PC-9 (cell line): ENCODE data around the gene C10orf143. TPM values are rescaled to one million over a fixed set of nuclear protein-coding genes. Genes with fewer than 3 reads are reported as not detected.

Experiments used
- BruUV-seq: library from RNA; stranded (reverse); fragments of 400-500 nt; replicated peaks from 2 replicates; lab custom pipeline; 2021; lab: Mats Ljungman, UMichigan
- CTCF ChIA-PET: fragments of 300-600 bp; sonication (Branson Sonifier 250); formaldehyde crosslinking; loops from one replicate; lab custom pipeline; 2022; ENCODE audit warnings: antibody characterized with exemption; lab: Charles Lee
- POLR2A ChIA-PET: fragments of 300-600 bp; sonication (Branson Sonifier 250); formaldehyde crosslinking; loops from one replicate; lab custom pipeline; 2022; ENCODE audit warnings: antibody characterized with exemption; ENCODE audit not compliant: unreplicated experiment; lab: Charles Lee
- DNase-seq, 2 experiments: peaks; one replicate each; pipeline versions ENCODE4 v3.0.0 to v3.0.0-alpha.2; 2015 to 2022; ENCODE audit warnings: mixed read lengths in 1 of 2
- H2AFZ ChIP-seq: fragments of 200-600 bp; sonication (generic); 2 replicates; pipeline ENCODE4 v1.8.1; 2017; ENCODE audit warnings: antibody characterized with exemption
- H3F3A ChIP-seq: fragments of 200-600 bp; sonication (generic); 2 replicates; pipeline ENCODE4 v1.8.1; 2017; ENCODE audit warnings: antibody characterized with exemption, mild to moderate bottlenecking, low read depth; ENCODE audit not compliant: insufficient read depth
- H3K27ac ChIP-seq: fragments of 200-600 bp; sonication (generic); 2 replicates; pipeline ENCODE4 v1.6.1; 2016; ENCODE audit warnings: mixed run types
- H3K27me3 ChIP-seq: fragments of 200-600 bp; sonication (generic); 2 replicates; pipeline ENCODE4 v1.6.1; 2016; ENCODE audit warnings: low read depth, mixed run types; ENCODE audit not compliant: insufficient read depth
- H3K36me3 ChIP-seq: fragments of 200-600 bp; sonication (generic); 2 replicates; pipeline ENCODE4 v1.6.1; 2016; ENCODE audit warnings: low read depth, mixed run types
- H3K4me1 ChIP-seq: fragments of 200-600 bp; sonication (generic); replicated peaks from 2 replicates; pipeline ENCODE4 v1.6.1; 2016; ENCODE audit warnings: mixed run types; ENCODE audit not compliant: insufficient read depth
- H3K4me2 ChIP-seq: fragments of 200-600 bp; sonication (generic); 2 replicates; pipeline ENCODE4 v1.6.1; 2017; ENCODE audit warnings: mixed run types
- H3K4me3 ChIP-seq: fragments of 200-600 bp; sonication (generic); 2 replicates; pipeline ENCODE4 v1.6.1; 2016; ENCODE audit warnings: mixed run types
- H3K79me2 ChIP-seq: fragments of 200-600 bp; sonication (generic); 2 replicates; pipeline ENCODE4 v1.6.1; 2017; ENCODE audit warnings: low read depth, mixed run types
- H3K9me2 ChIP-seq: fragments of 200-600 bp; sonication (generic); 2 replicates; pipeline ENCODE4 v1.8.1; 2017; ENCODE audit warnings: mild to moderate bottlenecking; ENCODE audit not compliant: insufficient read depth
- H3K9me3 ChIP-seq: fragments of 200-600 bp; sonication (generic); 2 replicates; pipeline ENCODE4 v1.8.1; 2016; ENCODE audit warnings: low read depth; ENCODE audit not compliant: insufficient read depth
- H4K20me1 ChIP-seq: fragments of 200-600 bp; sonication (generic); 2 replicates; pipeline ENCODE4 v1.8.1; 2017; ENCODE audit not compliant: insufficient read depth
- EZH2 ChIP-seq: fragments of 200-600 bp; sonication (generic); IDR thresholded peaks from 2 replicates; pipeline ENCODE4 v1.8.0; 2017; ENCODE audit warnings: antibody characterized with exemption, low read depth
- intact Hi-C: fragments of 100-400 bp; cut with micrococcal nuclease; formaldehyde crosslinking; loops from one replicate; pipeline ENCODE4 v1.10.0; 2022; ENCODE audit not compliant: unreplicated experiment
- total RNA-seq: library from RNA; stranded (reverse); gene quantifications from 2 replicates; pipeline ENCODE4 v1.2.3, GENCODE V29; 2021
- TF ChIP-seq, protein P1 (sequence below): fragments of 200-600 bp; sonication (generic); conservative IDR thresholded peaks from 2 replicates; pipeline ENCODE4 v1.6.1; 2017; ENCODE audit warnings: mixed run types, antibody characterized with exemption, mild to moderate bottlenecking, moderate library complexity

Gene C10orf143
- total RNA-seq, 1 experiment from 2014 or later = 2.8 TPM

DNA sequence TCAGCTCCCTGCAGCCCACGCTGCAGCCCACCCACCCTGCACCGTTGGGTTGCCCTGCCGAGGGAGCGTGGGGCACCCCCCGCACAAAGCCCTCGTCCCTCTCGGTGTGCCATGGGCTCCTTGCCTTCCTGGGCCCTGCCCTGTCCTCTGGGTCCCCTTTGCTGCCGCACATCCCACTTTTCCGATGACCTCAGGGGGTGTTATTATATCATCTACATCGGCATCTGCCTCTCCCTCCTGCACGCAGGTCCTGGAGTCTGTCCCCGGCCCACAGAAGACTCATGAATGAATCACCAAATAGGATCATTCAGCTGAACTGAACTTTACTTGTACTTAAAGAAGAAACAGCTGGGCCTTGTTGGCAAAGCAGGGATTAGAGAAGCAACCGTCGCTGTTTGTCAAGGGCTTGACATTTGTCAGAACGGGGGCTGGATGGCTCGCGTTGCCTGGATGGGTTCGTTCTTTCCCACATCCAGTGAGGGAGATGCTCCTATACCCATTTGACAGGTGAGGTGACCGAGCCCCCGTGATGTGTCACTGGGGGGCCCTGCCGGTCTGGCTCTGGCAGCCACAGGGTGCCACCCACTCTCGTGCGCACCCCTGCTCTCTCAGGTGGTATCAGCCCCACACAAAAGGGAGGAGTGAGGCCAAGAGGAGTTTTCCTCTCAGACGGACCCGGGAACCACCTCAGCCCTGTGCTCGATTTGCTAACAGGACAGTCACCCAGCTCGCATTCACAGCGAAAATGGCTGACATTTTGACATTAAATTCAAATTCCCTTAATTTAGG, 87.9 kb downstream of the C10orf143 start:
- CTCF ChIA-PET = no interaction called here
- H3K4me1 ChIP-seq = no peaks in the 10 kb centered on the region
- H2AFZ ChIP-seq = no peak overlapping the region
- no TSS peak for BruUV-seq
- no peaks in the 10 kb centered on the region for H3K9me3 ChIP-seq
- no peaks in the 10 kb centered on the region for H4K20me1 ChIP-seq
- intact Hi-C loops = no loop called here
- no peaks in the 10 kb centered on the region for H3K9me2 ChIP-seq
- no peak overlapping the region for H3K27ac ChIP-seq
- no peaks in the 10 kb centered on the region for H3K36me3 ChIP-seq
- H3K79me2 ChIP-seq = no peaks in the 10 kb centered on the region
- no peak overlapping the region for H3K4me3 ChIP-seq
- no peak overlapping the region for H3K4me2 ChIP-seq
- TF ChIP-seq EZH2 = no peak
- TF ChIP-seq, protein P1, sequence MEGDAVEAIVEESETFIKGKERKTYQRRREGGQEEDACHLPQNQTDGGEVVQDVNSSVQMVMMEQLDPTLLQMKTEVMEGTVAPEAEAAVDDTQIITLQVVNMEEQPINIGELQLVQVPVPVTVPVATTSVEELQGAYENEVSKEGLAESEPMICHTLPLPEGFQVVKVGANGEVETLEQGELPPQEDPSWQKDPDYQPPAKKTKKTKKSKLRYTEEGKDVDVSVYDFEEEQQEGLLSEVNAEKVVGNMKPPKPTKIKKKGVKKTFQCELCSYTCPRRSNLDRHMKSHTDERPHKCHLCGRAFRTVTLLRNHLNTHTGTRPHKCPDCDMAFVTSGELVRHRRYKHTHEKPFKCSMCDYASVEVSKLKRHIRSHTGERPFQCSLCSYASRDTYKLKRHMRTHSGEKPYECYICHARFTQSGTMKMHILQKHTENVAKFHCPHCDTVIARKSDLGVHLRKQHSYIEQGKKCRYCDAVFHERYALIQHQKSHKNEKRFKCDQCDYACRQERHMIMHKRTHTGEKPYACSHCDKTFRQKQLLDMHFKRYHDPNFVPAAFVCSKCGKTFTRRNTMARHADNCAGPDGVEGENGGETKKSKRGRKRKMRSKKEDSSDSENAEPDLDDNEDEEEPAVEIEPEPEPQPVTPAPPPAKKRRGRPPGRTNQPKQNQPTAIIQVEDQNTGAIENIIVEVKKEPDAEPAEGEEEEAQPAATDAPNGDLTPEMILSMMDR = no peak
- no peaks in the 10 kb centered on the region for H3F3A ChIP-seq
- H3K27me3 ChIP-seq = no peaks in the 10 kb centered on the region
- POLR2A ChIA-PET = no interaction called here
- DNase-seq = no peak

DNA sequence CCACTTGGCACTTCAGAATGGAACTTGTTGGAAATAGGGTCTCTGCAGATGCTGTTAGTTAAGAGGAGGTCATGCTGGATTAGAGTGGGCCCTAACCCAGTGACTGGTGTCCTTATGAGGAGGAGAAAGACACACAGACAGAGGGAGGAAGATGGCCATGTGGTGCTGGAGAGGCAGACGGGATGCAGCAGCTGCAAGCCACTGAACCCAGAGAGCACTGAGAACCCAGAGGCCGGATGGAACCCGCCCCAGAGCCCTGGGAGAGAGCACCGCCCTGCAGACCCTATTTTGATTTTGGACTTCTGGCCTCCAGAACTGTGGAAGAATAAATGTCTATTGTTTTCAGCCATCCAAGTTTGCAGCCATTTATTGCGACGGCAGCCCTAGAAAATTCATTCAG, 88.5 kb downstream of the C10orf143 start:
- CTCF ChIA-PET = no interaction called here
- no peaks in the 10 kb centered on the region for H4K20me1 ChIP-seq
- H3K27ac ChIP-seq = no peak overlapping the region
- no TSS peak for BruUV-seq
- no peaks in the 10 kb centered on the region for H3K9me2 ChIP-seq
- no peaks in the 10 kb centered on the region for H3K4me1 ChIP-seq
- no peaks in the 10 kb centered on the region for H3K36me3 ChIP-seq
- H3K27me3 ChIP-seq = no peaks in the 10 kb centered on the region
- POLR2A ChIA-PET = no interaction called here
- intact Hi-C loops = no loop called here
- H3K9me3 ChIP-seq = no peaks in the 10 kb centered on the region
- H3F3A ChIP-seq = no peaks in the 10 kb centered on the region
- no peak overlapping the region for H3K4me2 ChIP-seq
- H3K4me3 ChIP-seq = no peak overlapping the region
- DNase-seq = no peak
- H3K79me2 ChIP-seq = no peaks in the 10 kb centered on the region
- TF ChIP-seq, protein P1 = no peak
- no peak for TF ChIP-seq EZH2
- no peak overlapping the region for H2AFZ ChIP-seq

DNA sequence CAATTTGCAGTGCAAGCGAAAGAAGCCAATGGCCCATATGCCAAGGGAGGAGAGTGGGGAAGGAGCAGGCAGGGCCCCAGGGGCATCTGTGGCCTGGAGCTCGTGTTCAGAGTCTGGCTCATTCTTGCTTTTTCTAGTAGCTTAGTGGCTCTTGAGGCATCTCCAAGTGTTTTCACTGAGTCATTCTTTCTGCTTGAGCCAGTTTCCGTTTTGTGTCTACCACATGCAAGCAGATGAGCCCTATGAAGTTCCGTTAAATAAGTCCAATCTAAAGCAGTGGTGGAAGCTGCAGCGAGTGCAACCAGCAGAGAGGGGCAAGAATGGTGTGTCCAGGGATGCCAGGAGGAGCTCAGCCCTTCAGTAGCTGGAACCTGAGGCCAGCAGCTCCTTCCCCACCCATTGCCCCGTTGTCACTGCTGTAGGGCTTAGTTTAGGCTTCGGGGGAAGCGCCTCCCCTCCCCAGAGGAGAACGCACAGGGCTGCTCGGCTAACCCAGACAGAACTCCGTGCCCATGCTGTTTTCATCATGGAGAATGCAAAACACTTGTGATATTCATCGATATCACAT, 89.2 kb downstream of the C10orf143 start:
- H2AFZ ChIP-seq = no peak overlapping the region
- H3K79me2 ChIP-seq = no peaks in the 10 kb centered on the region
- H3K9me2 ChIP-seq = no peaks in the 10 kb centered on the region
- no peaks in the 10 kb centered on the region for H3K9me3 ChIP-seq
- no peak overlapping the region for H3K4me2 ChIP-seq
- H3K4me1 ChIP-seq = no peaks in the 10 kb centered on the region
- TF ChIP-seq, protein P1 = no peak
- no peak for TF ChIP-seq EZH2
- ChIA-PET POLR2A (no interaction called here), CTCF (no interaction called here)
- intact Hi-C loops = no loop called here
- H4K20me1 ChIP-seq = no peaks in the 10 kb centered on the region
- H3K27ac ChIP-seq = no peak overlapping the region
- H3F3A ChIP-seq = no peaks in the 10 kb centered on the region
- H3K4me3 ChIP-seq = no peak overlapping the region
- BruUV-seq = no TSS peak
- no peak for DNase-seq
- H3K36me3 ChIP-seq = no peaks in the 10 kb centered on the region
- H3K27me3 ChIP-seq = no peaks in the 10 kb centered on the region
